Esophagus muscularis mucosa (tissue), 4 donors: ENCODE results near the gene TMEM125.

Experiments used
- CTCF ChIP-seq, 3 experiments: fragments of 200-600 bp in 2 of 3; fragments of 450-650 bp in 1 of 3; sonication (generic) in 2 of 3; IDR thresholded peaks; one replicate each; pipeline ENCODE4 v1.5.1; 2017 to 2019; ENCODE audit warnings: antibody characterized with exemption in 3 of 3, mild to moderate bottlenecking in 2 of 3, moderate library complexity in 1 of 3
- EP300 ChIP-seq: sonication (generic); formaldehyde crosslinking; IDR thresholded peaks from one replicate; pipeline ENCODE4 v1.6.1; 2017; ENCODE audit warnings: antibody characterized with exemption
- POLR2A ChIP-seq: fragments of 450-650 bp; IDR thresholded peaks from one replicate; pipeline ENCODE4 v1.6.1; 2017; ENCODE audit warnings: antibody characterized with exemption, moderate library complexity, mild to moderate bottlenecking, low read depth
- POLR2AphosphoS5 ChIP-seq, 2 donors: sonication (generic); formaldehyde crosslinking; IDR thresholded peaks; one replicate each; pipeline ENCODE4 v1.6.1; 2017; ENCODE audit warnings: antibody characterized with exemption in 2 of 2

- TF ChIP-seq POLR2A, result no peak
- no peak for TF ChIP-seq CTCF (IDR thresholded peaks at IDR 0.05)
- TF ChIP-seq POLR2AphosphoS5 (IDR thresholded peaks at IDR 0.05), result peak; percentile 52 to 77
- no peak for TF ChIP-seq EP300
Observed at GRCh38 chr1:43300378-43301094, 30.8 kb downstream of the TMEM125 start, which contains the start of gene TIE1.
